Measurements from ENCODE around the gene SEMA3D.

DNA sequence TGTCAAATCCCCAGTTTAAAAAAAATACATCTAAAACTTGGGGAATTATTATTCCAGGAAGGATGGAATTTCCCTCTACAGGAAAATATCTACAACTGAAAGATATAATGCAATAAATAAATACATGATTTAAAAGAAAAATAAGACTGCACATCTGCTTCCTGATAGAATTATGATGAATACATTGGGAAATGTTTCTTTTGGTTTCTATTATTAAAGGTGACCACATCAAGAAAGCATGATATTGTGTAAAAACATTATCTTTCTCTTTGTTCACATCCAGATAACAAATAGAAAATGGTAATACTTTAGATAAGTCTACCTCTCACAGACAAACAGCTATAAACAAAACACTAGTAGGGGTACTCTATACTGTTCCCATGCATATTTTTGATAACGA, 19.2 kb downstream of the SEMA3D start:
- TF ChIP-seq, protein P1, sequence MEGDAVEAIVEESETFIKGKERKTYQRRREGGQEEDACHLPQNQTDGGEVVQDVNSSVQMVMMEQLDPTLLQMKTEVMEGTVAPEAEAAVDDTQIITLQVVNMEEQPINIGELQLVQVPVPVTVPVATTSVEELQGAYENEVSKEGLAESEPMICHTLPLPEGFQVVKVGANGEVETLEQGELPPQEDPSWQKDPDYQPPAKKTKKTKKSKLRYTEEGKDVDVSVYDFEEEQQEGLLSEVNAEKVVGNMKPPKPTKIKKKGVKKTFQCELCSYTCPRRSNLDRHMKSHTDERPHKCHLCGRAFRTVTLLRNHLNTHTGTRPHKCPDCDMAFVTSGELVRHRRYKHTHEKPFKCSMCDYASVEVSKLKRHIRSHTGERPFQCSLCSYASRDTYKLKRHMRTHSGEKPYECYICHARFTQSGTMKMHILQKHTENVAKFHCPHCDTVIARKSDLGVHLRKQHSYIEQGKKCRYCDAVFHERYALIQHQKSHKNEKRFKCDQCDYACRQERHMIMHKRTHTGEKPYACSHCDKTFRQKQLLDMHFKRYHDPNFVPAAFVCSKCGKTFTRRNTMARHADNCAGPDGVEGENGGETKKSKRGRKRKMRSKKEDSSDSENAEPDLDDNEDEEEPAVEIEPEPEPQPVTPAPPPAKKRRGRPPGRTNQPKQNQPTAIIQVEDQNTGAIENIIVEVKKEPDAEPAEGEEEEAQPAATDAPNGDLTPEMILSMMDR (IDR thresholded peaks at IDR 0.05), result no peak
- no peak for TF ChIP-seq POLR2A (IDR thresholded peaks at IDR 0.05)
